ENCODE results near the gene MYO1B. TPM values are rescaled to one million over a fixed set of nuclear protein-coding genes. Genes with fewer than 3 reads are reported as not detected.

The MYO1B gene
- total RNA-seq, 1 experiment from 2014 or later, result 106 TPM

DNA sequence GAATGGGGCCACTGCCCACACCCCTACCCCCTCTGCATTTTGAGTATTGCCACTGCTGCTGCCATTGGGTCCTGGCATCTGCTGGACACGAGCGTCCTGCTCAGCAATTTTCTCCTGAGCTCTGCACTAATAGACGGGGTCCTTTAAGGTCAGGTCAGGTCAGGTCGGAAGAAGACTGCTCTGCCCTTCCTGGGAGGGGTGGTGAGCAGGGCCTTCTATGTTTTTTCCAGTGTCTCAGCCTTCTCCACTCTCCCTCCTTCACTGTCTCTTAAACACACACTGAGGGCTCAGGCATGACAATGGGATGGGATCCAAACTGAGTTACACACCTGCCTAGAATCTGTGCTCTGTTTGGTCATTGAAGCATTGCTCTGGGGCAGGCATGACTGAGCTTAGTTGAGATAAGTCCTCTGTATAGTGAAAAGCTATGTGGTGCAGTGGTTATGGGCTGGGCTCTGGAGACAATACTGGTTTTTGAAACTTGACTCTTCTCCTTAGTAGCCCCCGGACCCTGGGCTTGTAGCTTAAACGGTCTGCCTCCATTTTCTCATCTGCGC is 10.6 kb downstream of the MYO1B start:
- no peak overlapping the region for H3K27ac ChIP-seq
- DNase-seq (ENCODE audit: low read depth in 1 of 2, low spot score in 2 of 2), result no peak
- 0 out of 2 replicates have a peak, but pooled peaks cover 3% of the 10 kb centered on the region for H3K4me1 ChIP-seq (replicated peaks)

DNA sequence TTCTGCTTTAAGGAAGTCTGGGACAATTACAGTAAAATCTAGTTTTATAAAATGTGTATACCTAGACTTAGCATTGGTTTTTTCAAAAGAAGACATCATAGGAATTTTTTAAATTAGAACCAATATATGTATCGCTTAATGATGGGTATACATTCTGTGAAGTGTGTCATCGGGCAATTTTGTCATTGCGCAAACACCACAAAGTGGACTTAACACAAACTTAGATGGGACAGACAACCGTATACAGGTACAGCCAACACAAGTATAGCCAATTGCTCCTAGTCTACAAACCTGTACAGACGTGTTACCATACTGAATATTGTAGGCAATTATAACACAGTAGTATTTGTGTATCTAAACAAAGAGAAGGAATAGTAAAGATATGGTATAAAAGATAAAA is 12.7 kb downstream of the MYO1B start:
- Histone ChIP-seq H3K27me3 (replicated peaks) (no peaks in the 10 kb centered on the region), H3K27ac (no peak overlapping the region), H3K9me3 (replicated peaks) (no peaks in the 10 kb centered on the region), H3K36me3 (no peaks in the 10 kb centered on the region), H3K4me3 (no peak overlapping the region), H3K4me1 (replicated peaks) (peaks cover 11% of the 10 kb centered on the region; the same call in 1 of the 2 replicates)
- DNase-seq (ENCODE audit: low read depth in 1 of 2, low spot score in 2 of 2), result no peak

More for the DNA sequence above, 10.6 kb downstream of the MYO1B start:
- Histone ChIP-seq H3K27me3 (replicated peaks) (no peaks in the 10 kb centered on the region), H3K36me3 (no peaks in the 10 kb centered on the region), H3K4me3 (no peak overlapping the region), H3K9me3 (replicated peaks) (no peaks in the 10 kb centered on the region)

DNA sequence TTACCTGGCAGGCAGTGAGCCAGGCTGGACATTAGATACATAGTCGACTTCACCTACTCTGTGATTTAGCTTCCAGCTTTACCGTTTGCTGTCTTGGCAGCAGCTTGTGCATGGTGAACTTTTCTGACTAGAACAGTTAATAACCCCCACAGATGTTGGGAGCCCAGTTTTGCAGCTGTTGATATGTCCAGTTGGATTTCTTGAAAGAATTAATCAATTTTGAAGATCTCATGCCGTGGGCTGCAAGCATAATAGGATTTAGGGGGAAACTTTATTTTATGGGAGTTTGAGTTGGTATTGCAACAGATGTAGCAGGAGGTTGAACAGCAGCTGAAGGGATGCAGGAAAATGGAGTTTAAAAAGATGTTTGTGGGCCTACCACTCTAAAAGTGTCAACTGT is 13.8 kb downstream of the MYO1B start:
- no peak overlapping the region for H3K27ac ChIP-seq
- no peak for DNase-seq (ENCODE audit: low read depth in 1 of 2, low spot score in 2 of 2)
- H3K36me3 ChIP-seq, result no peaks in the 10 kb centered on the region
- H3K27me3 ChIP-seq (replicated peaks), result no peaks in the 10 kb centered on the region
- H3K4me1 ChIP-seq (replicated peaks), result peaks cover 16% of the 10 kb centered on the region
- no peak overlapping the region for H3K4me3 ChIP-seq
- H3K9me3 ChIP-seq (replicated peaks), result no peaks in the 10 kb centered on the region

DNA sequence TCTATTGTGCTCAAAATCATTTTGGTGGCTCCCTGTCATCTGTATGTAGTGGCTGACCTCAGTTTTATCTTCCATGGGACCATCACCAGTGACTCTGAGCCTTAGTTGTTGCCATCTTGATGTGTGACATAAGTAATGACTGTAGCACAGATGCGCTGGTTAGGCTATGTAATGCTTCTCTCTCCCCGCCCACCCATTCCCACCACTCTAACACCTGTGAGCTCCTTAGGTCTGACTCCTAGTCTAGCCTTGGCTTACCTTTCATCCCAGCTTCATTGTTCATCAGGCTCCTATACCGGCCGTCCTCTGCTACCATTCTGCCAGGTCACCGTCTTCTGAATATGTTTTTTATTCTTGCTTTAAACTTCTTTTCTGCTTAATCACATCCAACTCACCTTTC is 17.2 kb downstream of the MYO1B start:
- no peaks in the 10 kb centered on the region for H3K27me3 ChIP-seq (replicated peaks)
- peaks cover 40% of the 10 kb centered on the region for H3K4me1 ChIP-seq (replicated peaks)
- H3K9me3 ChIP-seq (replicated peaks), result no peaks in the 10 kb centered on the region
- no peak overlapping the region for H3K4me3 ChIP-seq
- H3K36me3 ChIP-seq, result no peaks in the 10 kb centered on the region
- no peak overlapping the region for H3K27ac ChIP-seq
- DNase-seq (ENCODE audit: low read depth in 1 of 2, low spot score in 2 of 2), result peak in 1 of 2 experiments; percentile 5

DNA sequence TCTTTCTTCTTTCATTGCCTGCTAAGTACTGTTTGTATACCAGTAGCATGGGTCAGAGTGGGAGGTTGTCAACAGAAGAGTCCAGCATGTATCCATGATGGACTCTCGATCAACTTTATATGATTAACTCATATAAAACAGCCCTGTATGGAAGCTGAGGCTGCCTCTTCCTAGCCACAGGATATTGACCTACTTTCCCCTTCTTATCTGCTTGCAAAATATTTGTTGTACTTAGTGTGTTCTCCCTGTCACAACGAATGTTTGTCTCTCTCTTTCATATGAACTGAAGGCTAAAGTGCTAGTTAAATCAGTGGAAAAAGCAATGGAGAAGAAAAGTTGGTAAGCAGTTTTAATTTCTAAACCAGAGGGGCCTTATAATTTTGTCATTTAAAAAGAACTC is 17.8 kb downstream of the MYO1B start:
- H3K4me3 ChIP-seq, result no peak overlapping the region
- no peaks in the 10 kb centered on the region for H3K27me3 ChIP-seq (replicated peaks)
- H3K36me3 ChIP-seq, result no peaks in the 10 kb centered on the region
- no peak for DNase-seq (ENCODE audit: low read depth in 1 of 2, low spot score in 2 of 2)
- no peak overlapping the region for H3K27ac ChIP-seq
- no peaks in the 10 kb centered on the region for H3K9me3 ChIP-seq (replicated peaks)
- peaks cover 40% of the 10 kb centered on the region for H3K4me1 ChIP-seq (replicated peaks)

DNA sequence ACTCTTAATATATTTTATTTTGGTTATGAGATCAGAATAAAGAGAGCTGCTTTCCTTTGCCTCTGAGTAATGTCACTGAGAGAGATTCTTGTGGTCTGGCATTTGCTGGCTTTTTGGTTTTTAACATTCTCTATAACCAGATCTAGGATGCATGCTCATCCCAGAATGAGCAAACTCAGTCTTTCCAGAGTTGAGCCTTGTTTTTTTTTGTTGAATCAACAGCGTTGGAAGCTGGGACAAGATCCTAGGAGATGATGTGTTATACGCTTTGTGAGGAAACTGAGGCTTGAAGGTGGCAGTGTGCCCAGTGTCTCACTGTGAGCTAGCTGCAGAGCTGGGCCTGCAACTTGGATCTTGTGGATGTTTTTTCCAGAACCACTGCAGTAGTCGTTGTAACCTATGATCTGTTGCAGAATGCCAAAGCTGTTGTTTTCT is 19.5 kb downstream of the MYO1B start:
- 0 out of 2 replicates have a peak overlapping the region, but pooled peaks have one; percentile 3 for H3K27ac ChIP-seq
- H3K4me3 ChIP-seq, result no peak overlapping the region
- no peaks in the 10 kb centered on the region for H3K27me3 ChIP-seq (replicated peaks)
- H3K4me1 ChIP-seq (replicated peaks), result peaks cover 40% of the 10 kb centered on the region
- no peaks in the 10 kb centered on the region for H3K36me3 ChIP-seq
- no peaks in the 10 kb centered on the region for H3K9me3 ChIP-seq (replicated peaks)
- DNase-seq (ENCODE audit: low read depth in 1 of 2, low spot score in 2 of 2), result peak in 1 of 2 experiments; percentile 69

DNA sequence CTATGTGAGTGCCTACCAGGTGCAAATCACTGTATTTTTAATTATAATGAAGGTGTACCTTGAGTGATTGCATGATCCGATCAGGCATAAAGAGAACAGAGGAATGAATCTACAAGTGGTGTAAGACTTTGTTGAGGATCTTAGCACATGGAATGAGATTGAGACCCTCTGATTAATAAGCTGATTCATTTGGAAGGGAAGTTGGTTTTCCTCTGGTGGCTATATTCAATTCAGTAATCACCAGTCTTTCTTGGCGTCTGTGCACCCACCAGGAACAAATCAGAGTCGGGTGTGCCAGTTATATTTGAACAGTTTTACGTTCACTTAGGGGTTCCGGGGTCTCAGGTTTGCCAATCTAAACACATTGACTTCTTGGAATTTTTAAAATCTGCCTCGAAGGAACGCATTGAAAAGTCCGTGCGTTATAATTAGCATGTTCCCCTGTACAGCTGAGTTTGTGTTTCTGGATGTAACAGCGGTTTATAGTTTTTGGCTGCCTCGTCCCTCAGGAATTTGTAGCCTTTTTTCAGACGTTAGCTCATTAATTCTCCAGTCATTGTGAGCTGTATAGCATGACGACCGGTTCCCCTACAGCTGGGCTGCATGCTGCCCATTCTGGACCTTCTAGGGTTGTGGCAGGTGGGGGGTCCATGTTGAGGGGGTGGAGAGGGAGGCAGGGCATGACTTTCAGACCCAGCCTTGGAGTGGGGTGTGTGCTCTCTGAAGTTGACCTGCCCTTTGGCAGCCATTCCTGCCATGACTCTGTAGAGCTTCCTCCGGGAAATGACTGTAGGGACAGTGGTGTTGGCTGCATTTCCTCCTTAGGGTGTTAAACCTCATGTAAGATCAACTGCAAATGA is 20.3 kb downstream of the MYO1B start:
- Histone ChIP-seq H3K4me1 (replicated peaks) (peaks cover 40% of the 10 kb centered on the region), H3K27me3 (replicated peaks) (no peaks in the 10 kb centered on the region), H3K27ac (peak overlapping the region; percentile 48), H3K9me3 (replicated peaks) (no peaks in the 10 kb centered on the region; the same call in 1 of the 2 replicates), H3K36me3 (no peaks in the 10 kb centered on the region), H3K4me3 (no peak overlapping the region)
- peak in 1 of 2 experiments; percentile 39 for DNase-seq (ENCODE audit: low read depth in 1 of 2, low spot score in 2 of 2)

DNA sequence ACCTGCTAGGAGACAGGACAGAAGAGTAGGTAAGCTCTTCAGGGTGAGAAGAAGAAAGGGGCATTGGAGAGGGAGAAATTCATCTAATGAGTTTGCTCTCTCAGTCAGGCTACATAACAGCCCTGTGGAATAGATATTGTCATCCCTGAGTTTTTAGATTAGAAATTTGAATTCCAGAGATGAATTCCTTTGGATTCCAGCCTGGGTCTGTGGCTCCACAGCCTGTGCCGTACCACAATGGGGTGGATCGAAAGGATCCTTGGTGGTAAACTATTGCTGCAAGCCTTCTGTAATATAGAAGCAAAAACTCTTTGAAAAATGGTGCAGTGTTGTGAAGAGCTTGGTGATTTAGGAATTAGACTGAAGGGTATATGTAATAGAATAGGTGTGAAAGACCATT is 21.0 kb downstream of the MYO1B start:
- H3K4me3 ChIP-seq, result no peak overlapping the region
- DNase-seq (ENCODE audit: low read depth in 1 of 2, low spot score in 2 of 2), result no peak
- peak overlapping the region; percentile 48 for H3K27ac ChIP-seq
- H3K27me3 ChIP-seq (replicated peaks), result no peaks in the 10 kb centered on the region
- no peaks in the 10 kb centered on the region; the same call in 1 of the 2 replicates for H3K9me3 ChIP-seq (replicated peaks)
- H3K36me3 ChIP-seq, result no peaks in the 10 kb centered on the region
- peaks cover 40% of the 10 kb centered on the region for H3K4me1 ChIP-seq (replicated peaks)

DNA sequence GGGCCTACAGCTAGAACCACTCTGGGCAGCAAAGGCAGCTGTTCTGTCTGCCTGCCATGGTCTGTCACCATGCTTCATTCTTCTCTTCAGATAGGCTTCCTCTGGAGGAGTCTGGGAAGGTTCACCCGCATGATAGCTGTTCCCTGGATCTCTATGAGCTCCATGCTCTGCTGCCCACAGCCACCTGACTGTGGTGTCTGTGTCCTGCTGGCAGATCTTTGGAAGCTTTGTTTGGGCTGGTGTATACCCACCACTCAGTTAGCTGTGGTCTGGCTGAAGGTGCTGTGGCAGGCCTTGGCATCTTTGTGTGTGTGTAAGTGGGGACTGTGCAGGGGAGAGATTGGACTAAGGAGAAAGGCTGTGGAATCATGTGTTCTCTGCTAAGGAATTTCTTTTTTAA is 23.4 kb downstream of the MYO1B start:
- H3K27ac ChIP-seq, result no peak overlapping the region

DNA sequence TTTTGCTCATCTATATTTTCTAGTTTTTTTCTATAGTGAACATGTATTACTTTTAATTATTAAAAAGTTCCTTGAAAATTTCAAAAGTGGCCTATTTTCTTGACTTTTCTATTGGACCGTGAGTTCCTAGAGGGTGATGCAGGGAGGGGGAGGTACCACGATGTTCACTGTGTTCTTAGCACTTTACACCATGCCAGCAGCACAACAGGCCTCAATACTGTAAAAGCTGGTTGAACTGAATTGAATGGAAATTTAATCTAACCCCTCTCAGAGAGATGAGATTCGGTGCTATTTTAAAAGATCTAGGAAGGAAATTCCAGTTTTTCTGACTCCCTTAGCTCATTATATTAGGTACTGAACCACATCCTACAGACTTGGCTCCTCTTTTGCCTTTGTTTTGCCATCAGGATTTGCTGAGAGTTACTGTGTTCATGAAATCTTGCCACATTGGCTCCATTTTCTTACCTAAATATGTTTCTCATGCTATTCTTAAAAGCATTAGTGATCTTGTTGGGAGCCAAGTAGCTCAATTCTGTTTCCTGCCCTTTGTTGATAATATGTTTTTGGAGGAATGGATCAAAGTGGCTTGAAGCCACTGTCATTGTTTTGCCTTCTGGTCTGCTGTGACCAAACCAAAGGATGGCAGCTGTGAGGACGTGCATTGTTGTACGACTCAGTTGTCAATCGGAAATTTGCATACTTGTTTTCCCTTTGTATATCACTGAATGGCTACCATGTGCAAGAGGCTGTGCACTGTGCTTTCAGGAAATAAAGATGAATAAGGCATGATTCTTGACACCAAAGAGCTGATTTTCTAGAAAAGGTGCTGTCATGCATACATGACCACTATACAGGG is 25.3 kb downstream of the MYO1B start:
- H3K4me1 ChIP-seq (replicated peaks), result peaks cover 11% of the 10 kb centered on the region
- no peaks in the 10 kb centered on the region for H3K27me3 ChIP-seq (replicated peaks)
- DNase-seq (ENCODE audit: low read depth in 1 of 2, low spot score in 2 of 2), result no peak
- no peak overlapping the region for H3K4me3 ChIP-seq
- H3K27ac ChIP-seq, result no peak overlapping the region
- no peaks in the 10 kb centered on the region for H3K36me3 ChIP-seq
- H3K9me3 ChIP-seq (replicated peaks), result no peaks in the 10 kb centered on the region; the same call in 1 of the 2 replicates

More for the DNA sequence above, 23.4 kb downstream of the MYO1B start:
- no peaks in the 10 kb centered on the region for H3K27me3 ChIP-seq (replicated peaks)
- no peaks in the 10 kb centered on the region for H3K36me3 ChIP-seq
- H3K4me3 ChIP-seq, result no peak overlapping the region
- H3K4me1 ChIP-seq (replicated peaks), result peaks cover 30% of the 10 kb centered on the region
- no peaks in the 10 kb centered on the region; the same call in 1 of the 2 replicates for H3K9me3 ChIP-seq (replicated peaks)
- no peak for DNase-seq (ENCODE audit: low read depth in 1 of 2, low spot score in 2 of 2)

DNA sequence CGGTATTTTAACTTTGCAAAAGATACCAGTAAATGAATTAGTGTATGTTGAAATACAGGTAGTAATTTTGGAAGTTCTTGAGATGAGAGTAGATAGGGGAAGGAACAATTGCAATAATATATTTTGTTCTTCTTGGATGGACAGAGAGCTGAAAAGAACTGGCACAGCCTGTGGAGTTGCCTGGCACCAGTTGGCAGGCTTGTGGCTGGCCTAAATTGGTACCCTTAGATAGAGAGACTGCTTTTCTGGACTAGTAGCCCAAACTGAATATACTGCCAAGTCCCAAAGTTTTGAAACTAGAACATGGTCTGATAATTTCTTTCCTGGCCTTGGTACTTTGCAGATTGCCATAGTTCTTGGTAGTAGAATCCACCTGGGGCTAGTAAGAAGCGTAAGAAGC is 26.9 kb downstream of the MYO1B start:
- Histone ChIP-seq H3K9me3 (replicated peaks) (no peaks in the 10 kb centered on the region; the same call in 1 of the 2 replicates), H3K27ac (no peak overlapping the region), H3K27me3 (replicated peaks) (no peaks in the 10 kb centered on the region), H3K4me3 (no peak overlapping the region), H3K4me1 (replicated peaks) (no peaks in the 10 kb centered on the region), H3K36me3 (peaks cover 4% of the 10 kb centered on the region)
- no peak for DNase-seq (ENCODE audit: low read depth in 1 of 2, low spot score in 2 of 2)

DNA sequence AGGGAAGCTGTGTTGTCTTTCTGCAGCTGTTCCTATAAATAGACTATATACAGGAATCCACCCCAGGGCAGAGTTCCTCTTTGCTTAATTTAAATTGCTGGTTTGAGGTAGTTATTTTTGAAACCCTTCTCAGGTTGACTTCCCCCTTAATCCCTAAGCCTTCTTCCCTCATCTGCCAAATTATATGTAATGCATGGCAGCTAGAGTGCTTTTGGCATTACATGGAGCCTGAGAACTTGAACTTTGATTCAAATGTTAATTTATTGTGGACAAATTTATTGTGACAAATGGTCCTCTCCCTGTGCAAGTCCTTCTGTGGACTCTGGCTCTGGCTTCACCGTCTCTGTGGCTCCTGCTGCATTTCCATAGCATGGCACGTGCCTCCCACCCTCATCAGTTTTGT is 29.2 kb downstream of the MYO1B start:
- H3K4me1 ChIP-seq (replicated peaks), result no peaks in the 10 kb centered on the region
- no peaks in the 10 kb centered on the region; the same call in 1 of the 2 replicates for H3K9me3 ChIP-seq (replicated peaks)
- H3K27me3 ChIP-seq (replicated peaks), result no peaks in the 10 kb centered on the region
- no peak overlapping the region for H3K4me3 ChIP-seq
- no peak overlapping the region for H3K27ac ChIP-seq
- no peak for DNase-seq (ENCODE audit: low read depth in 1 of 2, low spot score in 2 of 2)
- peaks cover 12% of the 10 kb centered on the region for H3K36me3 ChIP-seq

DNA sequence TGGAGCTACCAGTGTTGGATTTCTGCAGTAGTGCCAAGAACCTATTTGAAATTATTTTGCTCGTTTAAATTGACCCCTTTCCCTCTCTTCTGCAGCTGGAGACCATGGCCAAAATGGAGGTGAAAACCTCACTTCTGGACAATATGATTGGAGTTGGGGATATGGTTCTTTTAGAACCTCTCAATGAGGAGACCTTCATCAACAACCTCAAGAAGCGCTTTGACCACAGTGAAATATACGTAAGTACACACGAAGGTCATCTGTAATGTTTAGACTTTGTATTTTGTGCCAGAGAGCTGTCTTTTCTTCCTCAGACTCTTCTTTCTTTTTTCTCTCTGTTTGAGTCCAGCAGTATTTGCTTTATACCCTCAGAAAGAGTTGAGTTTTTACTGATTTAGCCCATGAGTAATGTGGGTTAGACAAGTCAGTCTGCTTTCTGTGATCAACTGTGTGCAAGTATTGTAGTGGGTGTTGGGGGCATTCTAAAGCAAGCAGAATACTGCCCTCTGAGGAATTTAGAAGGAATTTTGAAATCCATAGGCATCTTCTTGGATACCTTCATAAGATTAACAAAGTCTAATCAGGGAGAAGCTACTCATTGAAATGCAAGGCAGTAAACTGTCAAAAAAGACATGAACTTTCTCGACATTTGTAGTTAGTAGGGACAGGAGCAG is 31.7 kb downstream of the MYO1B start:
- Histone ChIP-seq H3K4me1 (replicated peaks) (no peaks in the 10 kb centered on the region), H3K27ac (no peak overlapping the region), H3K36me3 (peaks cover 17% of the 10 kb centered on the region), H3K27me3 (replicated peaks) (no peaks in the 10 kb centered on the region), H3K4me3 (no peak overlapping the region), H3K9me3 (replicated peaks) (no peaks in the 10 kb centered on the region)
- no peak for DNase-seq (ENCODE audit: low read depth in 1 of 2, low spot score in 2 of 2)
